HG03175 (cell line): ENCODE results near the gene ZNF619.
A peak's percentile ranks its signal among the peaks of the same experiment; 100 is the strongest.
"Not testable (repeated sequence)": the region's sequence is repeated elsewhere in the genome, so short reads cannot be mapped to it uniquely, and the experiment has no call there.

Experiments used
- ATAC-seq: cut with Tn5 transposase; IDR thresholded peaks from one replicate; pipeline ENCODE4 v1.9.1; 2021; ENCODE audit warnings: mild to moderate bottlenecking, moderate library complexity; ENCODE audit not compliant: unreplicated experiment

The ZNF619 gene

DNA sequence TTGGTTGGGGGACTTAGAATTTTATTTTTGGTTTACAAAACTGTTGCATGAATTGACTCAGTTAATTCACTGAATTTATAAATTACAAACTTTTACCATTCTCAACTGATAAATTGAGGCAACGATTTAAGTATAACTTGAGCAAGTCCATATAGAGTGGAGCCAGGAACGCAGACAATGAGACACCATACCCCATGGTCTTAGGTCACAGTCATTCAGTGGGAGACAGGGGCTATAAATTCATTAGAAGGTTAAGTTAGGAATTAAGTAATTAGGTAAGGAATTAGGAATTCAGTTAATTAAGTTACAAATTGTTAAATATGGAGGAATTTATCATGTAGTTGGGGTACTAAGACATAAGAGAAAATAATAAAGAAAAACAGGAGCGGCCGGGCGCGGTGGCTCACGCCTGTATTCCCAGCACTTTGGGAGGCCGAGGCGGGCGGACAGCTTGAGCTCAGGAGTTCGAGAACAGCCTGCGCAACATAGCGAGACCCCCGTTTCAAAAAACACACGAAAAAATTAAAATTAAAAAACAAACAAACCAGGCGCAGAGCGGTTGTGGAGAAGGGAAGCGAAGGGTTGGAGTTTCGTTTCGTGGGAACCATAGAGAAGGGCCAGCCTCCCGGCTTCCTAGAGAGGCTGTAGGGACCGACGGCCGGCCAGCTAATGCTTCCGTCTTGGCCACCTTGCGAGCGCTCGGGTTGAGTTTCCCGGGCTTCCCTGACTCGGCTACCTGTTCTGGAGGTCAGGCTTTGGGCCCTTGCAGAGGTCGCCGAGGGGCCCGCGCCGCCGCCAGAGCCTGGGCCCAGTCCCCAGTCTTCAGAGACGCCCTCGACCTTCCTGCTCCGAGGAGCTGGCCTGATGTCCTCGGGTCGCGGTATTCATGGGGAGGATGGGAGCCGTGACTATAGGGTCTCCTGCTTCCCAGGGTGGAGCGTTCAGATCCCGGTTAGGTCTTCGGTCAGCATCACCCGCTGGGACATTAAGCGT is at the start of gene ZNF619:
ZNF619 (plus strand) TSS at position 645 of the 993 bp plus-strand sequence. CDS start 858 bp downstream, outside the sequence.
- peak; percentile 89 for ATAC-seq

DNA sequence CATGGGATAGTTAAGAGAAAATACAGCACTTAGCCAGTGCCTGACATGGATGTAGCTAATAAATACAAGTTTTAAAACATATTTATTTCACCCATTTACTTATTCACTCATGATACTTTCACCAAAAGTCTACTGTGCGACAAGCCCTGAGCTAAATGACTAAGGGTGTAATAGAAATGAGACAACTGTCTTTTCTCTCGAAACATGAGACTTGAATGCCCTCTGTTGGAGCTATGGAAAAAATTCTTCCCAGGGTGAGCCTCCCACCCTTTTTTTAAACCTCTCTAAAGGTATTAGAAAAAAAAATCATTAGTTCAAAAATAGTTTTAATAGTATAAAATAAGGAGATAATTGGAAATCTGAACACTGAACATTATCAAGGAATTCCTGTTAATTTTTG is 44.1 kb upstream of the ZNF619 start:
- no peak for ATAC-seq

GRCh38 chr3:40437889-40438288 is 39.0 kb upstream of the ZNF619 start:
- no peak for ATAC-seq

DNA sequence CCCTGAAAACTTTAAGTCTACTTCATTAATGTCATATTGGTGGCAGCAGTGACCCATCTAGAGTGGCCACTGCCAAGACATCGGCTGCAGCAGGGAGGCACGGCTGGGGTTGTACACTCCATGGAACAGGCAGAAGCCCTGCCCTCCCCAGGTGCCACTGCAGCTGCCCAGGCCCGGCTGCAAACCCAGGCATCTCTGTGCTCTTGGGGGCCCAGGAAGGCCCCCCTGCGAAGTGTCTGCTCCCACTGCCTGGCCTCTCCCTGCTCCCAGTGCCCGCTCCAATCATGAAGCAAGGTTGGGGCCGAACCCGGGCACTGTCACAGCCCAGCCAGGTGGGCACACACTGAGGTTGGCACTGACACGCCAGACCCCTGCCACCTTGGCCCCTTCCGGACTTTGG is 31.9 kb upstream of the ZNF619 start:
- no peak for ATAC-seq

DNA sequence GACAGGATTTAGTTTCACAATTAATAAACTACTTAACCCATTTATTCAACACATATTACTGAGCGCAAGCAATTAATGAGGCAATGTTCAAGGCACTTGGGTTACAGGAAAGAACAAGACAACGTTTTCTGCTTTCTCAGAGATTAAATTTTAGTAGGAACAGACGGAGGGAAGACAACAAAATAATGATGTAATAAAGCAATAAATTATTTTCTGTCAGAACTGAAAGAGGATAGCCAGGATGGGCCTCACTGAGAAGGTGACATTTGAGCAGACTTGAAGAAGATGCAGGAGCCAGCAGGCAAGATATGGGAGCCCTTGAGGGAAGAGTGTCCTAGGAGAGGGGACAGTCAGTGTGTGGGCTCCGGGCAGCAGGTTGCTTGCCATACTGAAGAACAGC is 31.0 kb upstream of the ZNF619 start:
- ATAC-seq = no peak

DNA sequence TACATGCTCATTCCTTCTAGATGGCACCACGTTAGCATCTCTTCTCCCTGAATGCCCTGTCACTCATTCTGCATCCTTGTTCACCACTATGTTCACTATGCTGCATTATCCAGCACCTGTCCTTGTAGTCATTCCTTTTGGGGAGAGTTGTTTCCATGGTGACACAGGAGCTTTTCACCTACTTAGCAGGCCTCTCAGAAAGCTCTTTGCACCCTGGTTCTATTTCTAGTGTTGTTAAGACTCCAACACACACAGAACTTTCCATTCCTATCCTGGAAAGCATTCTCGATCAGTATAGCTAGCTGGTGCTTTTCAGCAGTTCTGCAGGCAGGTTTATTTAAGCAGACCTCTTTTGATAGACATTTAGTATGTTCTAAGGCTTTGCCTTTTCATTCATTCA is 26.5 kb upstream of the ZNF619 start:
- no peak for ATAC-seq

- no peak for ATAC-seq
These were observed 25.4 kb upstream of the ZNF619 start for GRCh38 chr3:40451551-40451950.

- ATAC-seq = no peak
These were observed 24.9 kb upstream of the ZNF619 start for GRCh38 chr3:40452057-40452456.

GRCh38 chr3:40452562-40452875 is 24.4 kb upstream of the ZNF619 start:
- ATAC-seq = no peak

DNA sequence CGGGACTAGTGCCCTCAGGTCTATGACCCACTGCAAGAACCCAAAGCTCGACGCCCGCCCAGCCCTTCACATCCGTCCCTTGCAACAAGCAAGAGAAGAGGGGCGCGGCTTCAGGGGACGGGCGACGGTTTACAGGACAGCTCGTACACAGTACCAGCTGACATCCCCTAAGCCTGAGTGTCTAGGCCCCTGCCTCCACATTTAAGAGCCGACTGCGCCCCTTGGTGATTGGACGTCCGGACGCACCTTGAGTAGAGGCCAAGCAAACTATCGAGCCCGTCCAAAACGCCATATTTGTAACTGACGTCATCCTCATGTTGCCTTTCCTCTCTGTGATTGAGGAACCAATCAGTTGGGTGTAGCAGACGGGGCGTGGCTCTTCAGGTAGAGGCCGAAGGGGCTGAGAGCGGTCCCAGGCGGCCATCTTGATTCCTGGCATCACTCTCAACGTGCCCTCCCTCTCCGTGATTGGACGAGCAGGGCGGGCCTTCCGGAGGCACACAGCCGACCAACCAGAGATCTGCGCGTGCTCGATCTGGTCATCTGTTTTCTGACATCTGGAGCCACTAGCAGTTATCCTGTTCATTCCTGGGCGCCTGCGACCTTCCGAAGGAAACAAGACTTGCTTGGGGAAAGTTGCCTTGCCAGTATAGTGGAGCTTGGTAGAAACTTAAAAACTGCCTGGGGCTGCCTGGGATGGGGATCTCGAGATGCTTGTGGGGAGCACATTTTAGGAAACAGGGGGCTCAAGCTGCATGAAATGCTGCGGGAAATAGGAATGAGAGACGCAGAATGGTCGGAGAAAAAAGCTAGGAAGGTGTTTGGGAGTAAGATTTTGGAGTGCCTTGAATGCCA is 23.8 kb upstream of the ZNF619 start:
- ATAC-seq = peak; percentile 94

GRCh38 chr3:40453933-40454332 is 23.0 kb upstream of the ZNF619 start:
- ATAC-seq = no peak

DNA sequence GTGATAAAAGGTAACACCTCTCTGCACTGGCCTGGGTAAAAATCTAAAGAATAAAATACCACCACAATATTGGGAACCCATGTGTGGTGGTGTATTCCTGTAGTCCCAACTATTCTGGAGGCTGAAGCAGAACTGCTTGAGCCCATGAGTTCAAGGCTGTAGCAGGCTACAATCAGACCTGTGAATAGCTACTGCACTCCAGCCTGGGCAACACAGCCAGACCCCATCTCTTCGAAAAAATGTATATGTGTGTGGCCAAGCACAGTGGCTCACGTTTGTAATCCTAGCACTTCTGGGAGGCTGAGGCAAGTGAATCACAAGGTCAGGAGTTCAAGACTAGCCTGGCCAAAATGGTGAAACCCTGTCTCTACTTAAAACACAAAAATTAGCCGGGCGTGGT is 21.6 kb upstream of the ZNF619 start:
- no peak for ATAC-seq

DNA sequence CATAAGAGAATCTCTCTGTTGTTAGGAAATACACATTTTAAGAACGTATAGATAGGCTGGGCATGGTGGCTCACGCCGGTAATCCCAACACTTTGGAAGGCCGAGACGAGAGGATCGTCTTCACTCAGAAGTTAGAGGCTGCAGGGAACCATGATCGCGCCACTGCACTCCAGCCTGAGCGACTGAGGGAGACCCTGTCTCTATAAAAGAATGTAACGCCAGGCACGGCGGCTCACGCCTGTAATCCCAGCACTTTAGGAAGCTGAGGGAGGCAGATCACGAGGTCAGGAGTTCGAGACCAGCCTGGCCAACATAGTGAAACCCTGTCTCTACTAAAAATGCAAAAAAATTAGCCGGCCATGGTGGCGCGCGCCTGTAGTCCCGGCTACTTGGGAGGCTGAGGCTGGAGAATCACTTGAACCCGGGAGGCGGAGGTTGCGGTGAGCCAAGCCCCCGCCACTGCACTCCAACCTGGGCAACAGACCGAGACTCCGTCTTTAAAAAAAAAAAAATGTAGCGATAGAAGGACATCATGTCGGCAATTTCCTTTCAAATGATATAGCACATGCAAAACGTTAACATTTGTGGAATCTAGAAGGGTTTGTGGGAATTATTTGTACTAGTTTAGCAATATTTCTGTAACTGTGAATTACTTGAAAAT is 20.5 kb upstream of the ZNF619 start:
- ATAC-seq = no peak

DNA sequence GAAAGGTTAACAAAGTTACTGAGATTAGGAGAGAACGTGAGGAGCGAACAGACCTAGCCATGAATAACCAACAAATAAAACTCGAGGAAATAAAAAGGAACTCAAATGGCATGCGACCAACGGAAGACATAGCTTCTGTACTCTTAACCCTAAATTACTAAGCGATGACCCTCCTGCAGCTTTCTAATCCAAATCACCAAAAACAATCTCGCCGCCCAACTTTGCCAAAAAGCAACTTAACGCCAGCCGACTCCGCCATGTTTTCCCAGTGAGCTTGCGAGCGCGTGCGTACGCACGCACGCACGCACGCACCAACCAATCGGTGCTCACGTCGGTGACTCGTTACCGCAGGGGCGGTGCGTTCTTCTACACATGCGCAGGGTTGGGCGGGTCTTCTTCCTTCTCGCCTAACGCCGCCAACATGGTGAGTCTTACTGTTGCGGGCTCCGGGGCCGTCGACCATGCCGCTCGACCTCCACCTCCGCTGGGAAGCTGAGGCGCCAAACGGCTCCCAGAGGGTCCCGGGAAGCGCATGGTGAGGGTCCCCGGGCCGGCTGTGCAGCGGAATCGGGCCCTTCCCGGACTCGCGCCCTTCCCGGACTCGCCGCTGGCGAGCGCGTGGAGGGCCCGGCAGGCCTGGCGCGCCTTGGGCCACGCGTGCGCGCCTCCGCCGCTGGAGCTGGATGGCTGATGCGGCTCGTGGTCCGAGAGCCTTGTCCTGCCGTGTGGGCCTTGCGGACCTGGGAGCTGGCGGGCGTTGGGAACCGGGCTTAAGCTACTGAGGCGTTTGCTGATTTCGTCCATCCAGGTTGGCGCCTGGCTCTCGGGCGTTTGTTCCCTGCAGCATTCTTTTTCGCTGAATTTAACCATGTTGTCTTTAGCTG is 19.7 kb upstream of the ZNF619 start, which contains the start of gene RPL14:
RPL14 (plus strand) TSS at position 400 of the 884 bp plus-strand sequence; CDS start at position 533, 133 bp downstream.
- peak; percentile 68 for ATAC-seq

DNA sequence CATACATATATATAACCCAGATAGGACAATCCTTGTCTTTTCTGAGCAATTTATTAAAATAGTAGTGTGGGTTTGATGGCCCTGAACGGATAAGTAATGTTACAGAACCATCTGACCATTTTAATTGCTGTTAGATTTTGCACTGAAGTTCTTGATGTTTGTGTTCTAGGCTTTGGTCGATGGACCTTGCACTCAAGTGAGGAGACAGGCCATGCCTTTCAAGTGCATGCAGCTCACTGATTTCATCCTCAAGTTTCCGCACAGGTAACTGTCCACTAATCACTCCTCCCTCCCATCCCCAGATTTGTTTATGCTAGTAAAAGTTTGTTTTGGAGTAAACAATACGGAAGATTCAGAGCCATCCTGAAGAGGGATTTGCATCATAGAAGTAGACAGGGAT is 18.4 kb upstream of the ZNF619 start:
- no peak for ATAC-seq

DNA sequence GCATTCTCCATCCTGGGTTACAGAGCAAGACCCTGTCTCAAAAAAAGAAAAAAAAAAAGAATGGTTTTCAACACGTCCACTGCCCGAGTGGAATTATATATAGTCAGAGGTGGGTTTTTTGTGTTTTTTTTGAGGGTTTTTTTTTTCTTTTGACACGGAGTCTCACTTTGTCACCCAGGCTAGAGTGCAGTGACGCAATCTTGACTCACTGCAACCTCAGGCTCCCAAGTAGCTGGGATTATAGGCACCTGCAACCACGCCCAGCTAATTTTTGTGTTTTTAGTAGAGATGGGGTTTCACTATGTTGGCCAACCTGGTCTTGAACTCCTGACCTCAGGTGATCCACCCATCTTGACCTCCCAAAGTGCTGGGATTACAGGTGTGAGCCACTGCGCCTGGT is 16.4 kb upstream of the ZNF619 start:
- ATAC-seq = not testable (repeated sequence)

- ATAC-seq = no peak
These were observed 15.8 kb upstream of the ZNF619 start for GRCh38 chr3:40461161-40461560.

GRCh38 chr3:40462838-40463237 is 14.1 kb upstream of the ZNF619 start:
- not testable (repeated sequence) for ATAC-seq

- ATAC-seq = no peak
These were observed 13.3 kb upstream of the ZNF619 start for GRCh38 chr3:40463579-40463978.
